Smooth muscle cell of the brain vasculature (primary cell): Measurements from ENCODE around the gene NPFF.

Experiments used
- DNase-seq: peaks from one replicate; pipeline ENCODE4 v3.0.0-alpha.2; 2012; ENCODE audit warnings: low read depth, low spot score

The NPFF gene

DNA sequence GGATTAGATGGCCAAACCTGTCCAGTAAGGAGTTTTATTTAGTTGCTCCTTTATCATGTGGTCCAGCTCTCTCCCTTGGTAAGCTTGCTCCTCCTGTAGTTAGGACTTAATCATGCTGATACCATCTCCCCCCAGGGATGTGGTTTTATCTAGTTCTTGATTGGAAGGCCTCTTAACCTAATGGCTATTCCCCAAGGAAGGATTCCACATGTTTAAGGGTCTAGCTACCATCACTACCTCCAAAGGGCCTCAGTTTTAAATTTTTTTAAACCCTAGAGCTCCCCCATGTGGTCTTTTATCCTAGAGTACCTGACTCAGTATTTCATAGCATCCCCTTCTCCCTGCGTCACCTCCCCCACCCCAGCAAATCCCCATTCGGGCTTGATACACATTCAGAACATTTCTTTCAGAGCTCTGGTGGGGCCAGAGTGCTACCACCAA lies 30.5 kb downstream of the NPFF start:
- DNase-seq = no peak

- DNase-seq = no peak
Observed at GRCh38 chr12:53474819-53475218, 32.5 kb downstream of the NPFF start.

DNA sequence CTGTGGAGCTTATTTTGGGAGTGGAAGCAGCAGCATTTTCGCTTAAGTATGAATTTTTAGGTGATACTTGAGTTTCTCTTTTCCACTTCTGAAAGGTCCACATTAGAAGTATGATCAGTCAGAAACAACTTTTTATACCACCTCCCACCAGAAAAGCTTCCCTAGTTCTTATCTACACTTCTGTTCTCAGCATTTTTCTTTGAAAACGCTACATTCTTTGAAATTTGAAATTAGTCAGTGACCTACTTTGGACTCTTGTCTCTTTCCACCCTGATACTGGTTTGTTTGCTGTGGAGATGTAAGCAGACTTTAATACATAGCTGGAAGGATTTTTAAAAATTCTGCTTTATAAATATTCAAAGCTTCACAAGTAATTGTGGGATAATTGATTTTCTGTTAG lies 33.2 kb downstream of the NPFF start:
- no peak for DNase-seq

GRCh38 chr12:53472056-53472582 lies 35.2 kb downstream of the NPFF start:
- DNase-seq = no peak

- DNase-seq = no peak
Observed at GRCh38 chr12:53468282-53468681, 39.0 kb downstream of the NPFF start.

DNA sequence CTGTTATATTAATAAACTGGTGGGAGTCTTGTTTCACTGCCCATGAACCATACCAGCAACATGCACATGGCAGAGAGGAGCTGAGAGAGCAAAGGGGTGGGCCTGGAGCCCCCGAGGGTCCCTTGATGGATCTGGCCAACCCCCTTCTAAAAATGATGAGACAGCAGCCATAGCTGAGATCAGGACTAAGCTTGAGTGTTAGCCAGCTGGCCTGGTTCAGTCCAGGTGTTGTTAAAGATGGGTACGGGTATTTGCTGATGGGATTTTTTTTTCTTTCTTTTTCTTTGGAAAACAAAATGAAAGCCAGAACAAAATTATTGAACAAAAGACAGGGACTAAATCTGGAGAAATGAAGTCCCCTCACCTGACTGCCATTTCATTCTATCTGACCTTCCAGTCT lies 39.4 kb downstream of the NPFF start:
- DNase-seq = no peak

GRCh38 chr12:53467082-53467481 lies 40.2 kb downstream of the NPFF start:
- DNase-seq = no peak

GRCh38 chr12:53466640-53467039 lies 40.6 kb downstream of the NPFF start:
- DNase-seq = no peak

- DNase-seq = no peak
Observed at GRCh38 chr12:53465679-53466078, 41.6 kb downstream of the NPFF start.

GRCh38 chr12:53464685-53465418 lies 42.4 kb downstream of the NPFF start:
- no peak for DNase-seq

DNA sequence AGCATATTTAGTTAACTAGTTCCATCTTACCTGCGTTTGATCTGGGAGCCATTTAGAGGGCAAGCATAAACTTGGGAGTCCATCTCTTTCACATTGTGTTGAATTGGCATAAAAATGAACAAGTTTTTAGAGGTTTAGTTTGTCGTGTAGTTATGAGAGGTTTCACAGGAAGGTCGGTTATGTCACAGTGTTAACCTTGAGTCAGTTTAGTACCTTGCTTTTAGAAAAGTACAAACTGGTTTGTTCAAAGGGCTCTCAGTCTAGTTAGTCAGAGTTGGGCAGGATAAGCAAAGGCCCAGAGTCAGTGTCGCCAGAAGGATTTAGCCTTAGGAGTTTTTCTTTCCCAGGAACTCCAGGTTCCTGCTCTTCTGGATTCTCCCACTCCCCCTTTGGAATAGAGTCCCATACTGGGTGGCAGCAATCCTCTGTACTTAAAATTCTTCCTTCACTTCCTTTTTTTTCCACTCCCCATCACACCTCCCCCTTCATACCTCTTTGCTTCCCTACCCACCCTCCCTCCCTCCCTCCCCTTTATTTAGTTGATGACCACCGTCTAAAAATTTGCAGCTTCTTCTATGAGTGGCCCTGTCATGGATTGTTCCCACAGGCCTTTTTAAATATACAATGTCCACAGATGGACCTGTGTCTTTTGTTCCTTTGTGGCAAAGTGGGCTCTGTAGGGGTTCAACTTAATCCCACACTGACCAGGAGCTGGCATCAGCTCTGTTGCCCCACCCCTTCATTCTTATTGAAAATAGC lies 43.3 kb downstream of the NPFF start:
- no peak for DNase-seq

DNA sequence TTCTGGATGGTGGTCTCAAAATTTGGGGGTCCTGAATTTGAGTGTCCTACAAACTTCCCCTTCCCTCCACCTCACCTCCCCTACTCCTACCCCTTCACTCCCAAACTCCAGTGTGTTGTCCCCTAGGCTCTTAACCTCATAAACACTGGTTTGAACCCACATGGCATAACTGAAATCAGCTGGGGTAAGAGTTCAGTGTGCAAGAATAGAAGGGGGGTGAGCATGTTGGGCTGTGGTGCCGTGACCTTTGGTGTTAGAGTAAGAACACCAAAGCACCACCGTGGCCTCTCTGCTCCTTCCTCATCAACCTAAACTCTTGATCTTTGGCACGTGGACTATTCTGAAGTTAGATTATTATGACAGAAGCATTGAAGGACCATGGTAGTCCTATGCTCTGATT lies 44.3 kb downstream of the NPFF start:
- no peak for DNase-seq

DNA sequence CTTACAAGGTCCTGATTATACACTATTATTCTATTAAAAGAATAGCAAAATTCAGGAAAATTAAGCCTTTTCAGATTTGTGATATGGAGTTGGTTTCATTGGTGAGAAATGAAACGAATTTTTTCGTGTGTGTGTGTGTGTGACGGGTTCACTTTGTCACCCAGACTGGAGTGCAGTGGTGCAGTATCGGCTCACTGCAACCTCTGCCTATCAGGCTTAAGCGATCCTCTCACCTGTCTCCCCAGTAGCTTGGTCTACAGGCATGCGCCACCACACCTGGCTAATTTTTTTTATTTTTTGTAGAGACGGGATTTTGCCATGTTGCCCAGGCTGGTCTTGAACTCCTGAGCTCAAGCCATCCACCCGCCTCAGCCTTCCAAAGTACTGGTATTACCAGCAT lies 45.7 kb downstream of the NPFF start:
- DNase-seq = no peak

- DNase-seq = no peak
Observed at GRCh38 chr12:53461059-53461458, 46.2 kb downstream of the NPFF start.

- no peak for DNase-seq
Observed at GRCh38 chr12:53459097-53459496, 48.2 kb downstream of the NPFF start.
